GM12872 (cell line): ENCODE results near the gene SERPINA12.
A peak's percentile ranks its signal among the peaks of the same experiment; 100 is the strongest.

ENCODE experiments used
- TF ChIP-seq, protein P1 (sequence below): IDR thresholded peaks from 3 replicates; pipeline ENCODE4 v1.5.1; 2011; ENCODE audit warnings: low read depth, mild to moderate bottlenecking, low read length, moderate library complexity; ENCODE audit not compliant: insufficient read depth

The SERPINA12 gene

DNA sequence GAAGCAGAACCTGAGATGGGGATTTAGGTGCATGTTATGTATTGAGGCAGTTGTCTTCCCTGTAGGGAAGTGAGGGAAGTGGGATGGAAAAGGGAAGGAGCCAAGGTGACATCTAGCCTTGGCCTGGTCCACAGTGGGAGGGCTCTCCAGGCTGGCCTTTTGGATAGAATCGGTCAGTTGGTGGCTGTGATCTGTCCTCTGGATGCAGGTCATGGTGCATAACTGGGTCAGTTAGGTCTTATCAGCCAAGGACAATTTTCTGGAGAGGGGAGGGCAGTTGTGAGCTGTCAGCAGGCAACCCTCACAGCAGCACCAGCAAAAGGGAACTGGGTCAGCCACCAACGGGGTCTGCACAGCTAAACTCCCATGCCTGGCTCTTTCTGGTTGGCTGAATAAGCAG lies 9.6 kb downstream of the SERPINA12 start:
- TF ChIP-seq, protein P1, sequence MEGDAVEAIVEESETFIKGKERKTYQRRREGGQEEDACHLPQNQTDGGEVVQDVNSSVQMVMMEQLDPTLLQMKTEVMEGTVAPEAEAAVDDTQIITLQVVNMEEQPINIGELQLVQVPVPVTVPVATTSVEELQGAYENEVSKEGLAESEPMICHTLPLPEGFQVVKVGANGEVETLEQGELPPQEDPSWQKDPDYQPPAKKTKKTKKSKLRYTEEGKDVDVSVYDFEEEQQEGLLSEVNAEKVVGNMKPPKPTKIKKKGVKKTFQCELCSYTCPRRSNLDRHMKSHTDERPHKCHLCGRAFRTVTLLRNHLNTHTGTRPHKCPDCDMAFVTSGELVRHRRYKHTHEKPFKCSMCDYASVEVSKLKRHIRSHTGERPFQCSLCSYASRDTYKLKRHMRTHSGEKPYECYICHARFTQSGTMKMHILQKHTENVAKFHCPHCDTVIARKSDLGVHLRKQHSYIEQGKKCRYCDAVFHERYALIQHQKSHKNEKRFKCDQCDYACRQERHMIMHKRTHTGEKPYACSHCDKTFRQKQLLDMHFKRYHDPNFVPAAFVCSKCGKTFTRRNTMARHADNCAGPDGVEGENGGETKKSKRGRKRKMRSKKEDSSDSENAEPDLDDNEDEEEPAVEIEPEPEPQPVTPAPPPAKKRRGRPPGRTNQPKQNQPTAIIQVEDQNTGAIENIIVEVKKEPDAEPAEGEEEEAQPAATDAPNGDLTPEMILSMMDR, result no peak

DNA sequence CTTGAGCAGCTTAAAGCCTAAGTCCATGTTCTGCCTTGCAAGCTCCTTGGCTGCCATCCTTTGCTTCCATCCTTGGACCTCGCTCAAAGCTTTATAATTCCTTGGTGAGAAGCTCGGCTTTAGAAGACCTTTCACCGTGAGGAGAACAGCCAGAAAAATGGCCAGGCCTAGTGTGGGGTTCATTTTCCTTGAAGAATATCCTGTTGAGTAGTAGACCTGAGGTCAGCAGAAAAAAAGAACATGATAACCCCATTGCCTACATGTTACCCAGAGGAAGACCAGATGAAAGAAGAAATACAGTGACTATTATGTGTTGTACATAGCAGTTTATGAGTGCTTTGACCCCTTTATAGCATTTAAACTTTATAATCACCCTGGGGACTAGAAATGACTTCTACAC lies 11.1 kb downstream of the SERPINA12 start:
- TF ChIP-seq, protein P1, result no peak

DNA sequence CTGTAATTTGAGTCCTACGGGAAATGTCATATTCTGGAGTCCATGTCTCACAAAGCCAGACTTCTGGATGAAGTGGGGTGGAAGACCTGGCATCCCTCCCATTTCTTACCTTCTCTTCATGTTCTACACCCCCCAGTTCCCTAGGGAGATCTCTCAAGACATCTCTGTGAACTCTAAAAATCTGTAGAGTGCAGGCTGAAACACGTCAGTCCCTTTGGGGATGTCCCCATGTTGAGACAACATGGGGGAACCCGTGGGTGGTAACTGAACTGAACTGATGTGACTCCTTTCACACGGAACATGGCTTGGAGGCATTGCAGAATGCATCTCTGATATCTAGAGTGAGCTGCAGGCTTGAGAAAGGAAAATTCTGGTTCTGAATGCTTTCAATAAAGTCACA lies 15.2 kb downstream of the SERPINA12 start:
- TF ChIP-seq, protein P1, result no peak

DNA sequence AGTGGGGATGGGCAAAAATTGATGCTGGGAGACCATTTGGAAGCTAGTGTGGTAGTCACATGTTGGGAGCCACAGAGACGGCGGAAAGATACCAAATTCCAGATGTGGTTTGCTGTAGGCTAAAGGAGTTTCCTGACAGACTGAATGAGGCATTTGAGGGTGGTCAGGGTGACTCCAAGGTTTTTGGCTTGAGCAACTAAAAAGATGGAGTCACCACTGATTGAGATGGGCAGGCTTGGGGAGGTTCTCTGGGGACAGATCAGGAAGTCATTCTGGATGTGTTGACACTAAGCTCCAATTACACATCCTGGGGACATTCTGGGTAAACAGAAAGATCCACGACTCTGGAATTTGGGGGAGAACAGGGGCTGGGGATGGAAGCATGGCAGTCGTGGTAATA lies 17.8 kb downstream of the SERPINA12 start:
- TF ChIP-seq, protein P1, result no peak

DNA sequence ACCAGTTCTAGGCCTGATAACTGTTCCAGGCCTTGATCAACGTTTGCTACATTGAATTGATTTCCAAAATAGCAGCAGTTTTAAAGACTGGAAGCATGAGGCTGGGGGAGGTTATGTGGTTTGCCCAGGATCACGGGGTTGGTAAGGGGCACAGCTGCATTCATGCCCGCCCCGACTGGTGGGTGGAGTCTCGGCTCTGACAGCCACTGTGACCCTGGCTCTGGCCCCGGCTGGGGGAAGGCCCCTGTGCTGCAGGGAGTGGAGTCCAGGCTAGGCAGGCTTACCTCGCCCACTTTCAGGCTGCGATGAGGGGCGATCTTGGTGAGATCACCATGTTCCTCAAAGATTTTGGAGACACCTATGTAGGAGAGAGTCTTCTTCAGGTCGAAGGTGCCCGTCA lies 19.9 kb downstream of the SERPINA12 start:
- TF ChIP-seq, protein P1, result no peak

DNA sequence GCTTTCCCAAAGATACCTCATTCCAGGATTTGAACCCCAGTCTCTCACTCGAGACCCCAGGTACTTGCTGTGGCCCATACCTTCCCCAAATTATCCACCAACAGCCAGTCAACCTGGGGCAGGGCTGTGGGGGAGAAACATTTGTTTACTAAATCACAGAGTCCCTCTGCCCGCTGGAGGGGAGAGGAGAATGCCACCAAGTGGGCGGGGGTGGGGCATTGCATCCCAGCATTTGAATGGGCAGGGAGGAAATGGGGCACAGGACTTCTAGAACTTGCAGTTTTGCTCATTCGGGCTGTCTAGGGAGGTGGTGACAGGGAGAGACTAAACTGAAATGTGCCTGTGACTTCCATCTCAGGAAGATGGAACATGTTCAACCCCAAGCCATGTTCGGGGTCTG lies 22.4 kb downstream of the SERPINA12 start:
- TF ChIP-seq, protein P1, result no peak

DNA sequence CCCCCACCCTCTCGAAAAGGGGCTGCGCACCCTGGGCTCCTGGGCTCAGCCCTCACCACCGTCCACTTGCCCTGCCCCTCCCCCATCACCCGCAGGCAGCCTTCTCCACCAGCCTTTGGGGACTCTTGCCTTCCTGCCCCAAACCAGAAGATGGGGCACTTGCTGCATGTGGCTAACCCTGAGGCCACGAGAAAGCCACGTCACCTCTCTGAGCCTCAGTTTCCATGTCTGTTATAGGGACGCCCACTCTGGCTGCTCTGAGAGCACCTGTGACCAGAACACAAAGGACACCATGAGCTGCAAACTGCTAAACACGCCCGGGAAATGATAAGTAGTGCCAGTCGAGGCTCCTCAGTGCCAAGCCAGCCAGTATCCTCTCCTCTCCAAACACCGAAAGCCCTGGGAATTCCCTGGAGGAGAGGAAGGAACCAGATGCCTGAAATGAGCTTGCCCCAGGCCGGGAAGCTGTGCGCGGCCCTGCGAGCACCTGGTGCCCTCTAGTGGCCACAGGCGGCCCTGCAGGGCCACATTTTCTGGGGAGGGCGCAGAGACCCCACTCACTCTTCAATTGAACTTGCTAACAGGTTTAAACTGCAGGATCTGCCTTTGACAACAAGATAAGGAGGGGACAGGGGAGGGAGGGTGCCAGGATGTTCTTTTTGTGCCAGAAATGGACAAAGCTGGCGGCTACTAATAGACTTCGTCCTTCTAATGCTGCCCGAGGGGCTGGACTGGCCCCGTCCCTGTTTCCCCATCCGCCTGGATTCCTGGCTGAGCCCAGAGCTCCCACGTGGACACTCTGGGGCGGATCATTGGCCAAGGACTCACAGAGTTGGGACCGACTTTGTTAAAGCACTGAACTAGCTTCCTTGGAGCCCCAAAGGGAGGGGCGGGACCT lies 23.1 kb downstream of the SERPINA12 start:
- TF ChIP-seq, protein P1, result peak; percentile 99
